Loucy (cell line): ENCODE data around the gene BCDIN3D.
"Not testable (repeated sequence)": the region's sequence is repeated elsewhere in the genome, so short reads cannot be mapped to it uniquely, and the experiment has no call there.

Experiments
- H2AFZ ChIP-seq: fragments of 200-600 bp; sonication (generic); 2 replicates; pipeline ENCODE4 v1.6.0; 2016; ENCODE audit warnings: antibody characterized with exemption, mild to moderate bottlenecking, low read length, moderate library complexity
- H3F3A ChIP-seq: fragments of 200-600 bp; 2 replicates; pipeline ENCODE4 v1.6.0; 2016; ENCODE audit warnings: antibody characterized with exemption, low read depth, mild to moderate bottlenecking
- H3K27me3 ChIP-seq: fragments of 200-600 bp; sonication (generic); 2 replicates; pipeline ENCODE4 v1.6.1; 2014; ENCODE audit warnings: low read length, mild to moderate bottlenecking; ENCODE audit not compliant: insufficient read depth, poor library complexity, severe bottlenecking
- H3K36me3 ChIP-seq: fragments of 200-600 bp; sonication (generic); 2 replicates; pipeline ENCODE4 v1.6.1; 2016; ENCODE audit warnings: low read length; ENCODE audit not compliant: insufficient read depth
- H3K4me1 ChIP-seq: fragments of 200-600 bp; sonication (generic); 2 replicates; pipeline ENCODE4 v1.5.1; 2014; ENCODE audit warnings: low read length, mild to moderate bottlenecking; ENCODE audit not compliant: insufficient read depth, poor library complexity, severe bottlenecking
- H3K4me2 ChIP-seq: fragments of 200-600 bp; sonication (generic); 2 replicates; pipeline ENCODE4 v1.6.0; 2014; ENCODE audit warnings: antibody characterized with exemption, low read length, low read depth, mild to moderate bottlenecking; ENCODE audit not compliant: poor library complexity, severe bottlenecking
- H3K4me3 ChIP-seq: fragments of 200-600 bp; sonication (generic); 2 replicates; pipeline ENCODE4 v1.5.1; 2014; ENCODE audit warnings: low read length, mild to moderate bottlenecking, mixed read lengths; ENCODE audit not compliant: poor library complexity, severe bottlenecking
- H3K79me2 ChIP-seq: fragments of 200-600 bp; sonication (generic); 2 replicates; pipeline ENCODE4 v1.6.1; 2014; ENCODE audit warnings: low read length; ENCODE audit not compliant: insufficient read depth
- H3K9ac ChIP-seq: fragments of 200-600 bp; sonication (generic); 2 replicates; pipeline ENCODE4 v1.6.0; 2014; ENCODE audit warnings: mild to moderate bottlenecking, low read depth, low read length, moderate library complexity; ENCODE audit not compliant: poor library complexity, severe bottlenecking
- H3K9me2 ChIP-seq: fragments of 200-600 bp; sonication (generic); replicated peaks from 2 replicates; pipeline ENCODE4 v1.6.1; 2016; ENCODE audit warnings: low read depth, low read length, mixed read lengths
- H3K9me3 ChIP-seq: fragments of 200-600 bp; sonication (generic); 2 replicates; pipeline ENCODE4 v1.6.1; 2014; ENCODE audit warnings: mild to moderate bottlenecking, antibody characterized with exemption, low read length, low read depth; ENCODE audit not compliant: insufficient read depth
- H4K20me1 ChIP-seq: fragments of 200-600 bp; sonication (generic); 2 replicates; pipeline ENCODE4 v1.6.0; 2014; ENCODE audit warnings: antibody characterized with exemption, low read length, mild to moderate bottlenecking; ENCODE audit not compliant: insufficient read depth, poor library complexity, severe bottlenecking
- CTCF ChIP-seq: fragments of 200-600 bp; sonication (generic); conservative IDR thresholded peaks from 2 replicates; pipeline ENCODE4 v1.5.1; 2014; ENCODE audit warnings: mild to moderate bottlenecking, antibody characterized with exemption, low read length
- EZH2phosphoT487 ChIP-seq: fragments of 200-600 bp; IDR thresholded peaks from 2 replicates; pipeline ENCODE4 v1.6.1; 2018; ENCODE audit warnings: antibody characterized with exemption, mild to moderate bottlenecking, moderate library complexity, borderline replicate concordance

The BCDIN3D gene

GRCh38 chr12:49863946-49864797, 21.3 kb upstream of the BCDIN3D start:
- H3K27me3 ChIP-seq, result no peaks in the 10 kb centered on the region
- no peak overlapping the region for H3K9ac ChIP-seq

GRCh38 chr12:49860921-49861320, 18.0 kb upstream of the BCDIN3D start:
- not testable (repeated sequence) for H3K27me3 ChIP-seq, H3K4me1 ChIP-seq, H3K9me2 ChIP-seq

More at GRCh38 chr12:49863946-49864797, 21.3 kb upstream of the BCDIN3D start:
- no peaks in the 10 kb centered on the region for H3K79me2 ChIP-seq
- no peak for TF ChIP-seq EZH2phosphoT487
- TF ChIP-seq CTCF, result no peak
- H4K20me1 ChIP-seq, result no peaks in the 10 kb centered on the region
- no peaks in the 10 kb centered on the region for H3K9me2 ChIP-seq
- H3K36me3 ChIP-seq, result no peaks in the 10 kb centered on the region
- no peaks in the 10 kb centered on the region for H3F3A ChIP-seq
- H3K4me2 ChIP-seq, result no peak overlapping the region
- H3K4me1 ChIP-seq, result no peaks in the 10 kb centered on the region
- no peaks in the 10 kb centered on the region for H3K9me3 ChIP-seq
- no peak overlapping the region for H2AFZ ChIP-seq
- no peak overlapping the region for H3K4me3 ChIP-seq

GRCh38 chr12:49855890-49856289, 13.0 kb upstream of the BCDIN3D start:
- not testable (repeated sequence) for H2AFZ ChIP-seq, H3K4me2 ChIP-seq, H3K36me3 ChIP-seq, H3K9ac ChIP-seq, H3K4me1 ChIP-seq, H3K9me3 ChIP-seq, H3F3A ChIP-seq, H3K4me3 ChIP-seq, H3K9me2 ChIP-seq, H3K27me3 ChIP-seq, H4K20me1 ChIP-seq, H3K79me2 ChIP-seq

More at GRCh38 chr12:49860921-49861320, 18.0 kb upstream of the BCDIN3D start:
- not testable (repeated sequence) for H3K4me2 ChIP-seq, H3K9ac ChIP-seq, H3K4me3 ChIP-seq, H2AFZ ChIP-seq, H3K79me2 ChIP-seq, H3K9me3 ChIP-seq, H3K36me3 ChIP-seq, H3F3A ChIP-seq, H4K20me1 ChIP-seq

- Histone ChIP-seq H4K20me1 (no peaks in the 10 kb centered on the region), H3K9me2 (no peaks in the 10 kb centered on the region), H3K36me3 (no peaks in the 10 kb centered on the region), H3K4me1 (no peaks in the 10 kb centered on the region), H3K27me3 (no peaks in the 10 kb centered on the region), H2AFZ (no peak overlapping the region), H3K79me2 (no peaks in the 10 kb centered on the region), H3K4me3 (no peak overlapping the region), H3F3A (no peaks in the 10 kb centered on the region), H3K4me2 (no peak overlapping the region), H3K9ac (no peak overlapping the region), H3K9me3 (no peaks in the 10 kb centered on the region)
- TF ChIP-seq CTCF (no peak), EZH2phosphoT487 (no peak)
These were observed 12.1 kb upstream of the BCDIN3D start for GRCh38 chr12:49854976-49855375.
